GM19023 (cell line): Measurements from ENCODE around the gene RANBP1.

Experiments used
- ATAC-seq: cut with Tn5 transposase; IDR thresholded peaks from one replicate; pipeline ENCODE4 v1.9.1; 2021; ENCODE audit warnings: mild to moderate bottlenecking, moderate library complexity; ENCODE audit not compliant: unreplicated experiment

Gene RANBP1

DNA sequence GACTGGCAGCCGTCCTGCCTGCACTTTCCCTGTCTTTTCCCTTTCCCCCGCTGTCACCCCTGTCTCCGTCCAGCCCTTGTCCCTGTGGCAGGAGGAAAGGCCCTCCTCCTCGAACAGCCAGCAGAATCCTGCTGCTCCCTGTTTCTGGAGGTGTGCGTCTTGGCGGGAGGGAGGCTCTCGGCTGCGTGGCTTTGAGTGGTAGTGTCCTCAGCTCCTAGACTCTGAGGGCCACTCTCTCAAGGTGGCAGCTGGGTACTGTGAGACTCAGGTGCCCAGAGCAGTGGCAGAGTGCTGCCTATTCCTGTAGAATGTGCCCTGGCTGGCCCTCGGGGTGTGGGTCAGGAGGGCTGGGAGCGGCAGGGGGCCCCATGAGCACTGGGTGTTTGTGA is 9.1 kb upstream of the RANBP1 start:
- no peak for ATAC-seq

DNA sequence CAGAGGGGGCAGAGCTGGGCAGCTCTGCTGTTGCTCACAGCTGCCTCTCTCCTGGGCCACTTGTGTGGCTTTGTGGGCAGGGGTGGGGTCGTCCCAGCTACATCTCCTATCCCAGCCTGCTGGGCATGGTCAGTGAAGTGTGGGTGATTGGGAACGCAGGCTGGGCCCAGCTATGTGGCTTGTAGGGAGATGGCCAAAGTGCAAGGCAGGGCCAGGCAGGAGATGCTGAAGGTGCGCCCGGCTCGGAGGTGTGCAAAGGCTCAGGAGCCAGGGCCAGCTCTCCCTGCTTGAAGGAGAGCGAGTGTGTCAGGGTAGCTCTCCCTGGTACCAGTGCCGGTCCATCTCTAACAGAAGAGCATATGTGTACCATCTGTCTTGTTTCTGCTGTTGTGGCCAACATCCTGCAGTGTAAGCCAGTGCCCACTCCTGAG is 8.4 kb upstream of the RANBP1 start:
- no peak for ATAC-seq

DNA sequence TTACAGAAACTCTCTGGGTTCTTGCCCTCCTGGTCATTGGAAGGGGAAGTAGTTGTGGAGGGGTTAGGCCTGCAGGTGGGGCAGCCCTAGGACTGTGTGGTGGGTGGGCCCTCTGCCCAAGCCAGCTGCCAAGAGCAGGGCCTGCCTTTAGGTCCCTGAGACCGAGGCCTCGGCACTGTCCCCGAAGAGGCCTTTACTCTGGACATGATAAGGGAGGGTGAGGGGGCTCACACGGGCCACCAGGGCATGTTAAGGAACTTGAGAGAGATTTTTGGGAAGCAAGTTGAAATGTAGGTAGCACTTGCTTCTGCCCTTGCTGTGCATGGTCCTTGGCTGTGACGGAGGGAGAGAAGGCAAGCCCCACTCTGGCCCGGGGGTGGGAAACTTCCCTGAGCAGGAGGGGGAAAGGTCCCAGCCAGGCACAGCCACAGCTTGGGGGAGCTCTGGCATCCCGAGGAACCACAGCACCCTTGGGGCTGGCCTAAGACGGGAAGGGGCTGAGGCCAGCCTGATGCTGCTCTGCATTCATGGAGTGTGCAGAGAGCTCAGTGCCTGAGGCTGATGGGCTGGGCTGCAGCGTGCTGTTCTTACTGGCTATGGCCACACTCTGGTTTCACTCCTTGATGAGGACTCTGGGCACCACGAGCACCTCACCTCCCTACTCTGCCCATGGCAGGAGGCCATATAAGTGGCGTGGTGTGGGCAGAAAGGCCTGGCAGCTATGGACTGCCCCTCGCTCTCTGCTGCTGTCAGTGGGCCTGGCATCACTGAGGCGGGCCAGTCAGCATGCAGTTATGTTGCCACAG is 7.8 kb upstream of the RANBP1 start:
- no peak for ATAC-seq

DNA sequence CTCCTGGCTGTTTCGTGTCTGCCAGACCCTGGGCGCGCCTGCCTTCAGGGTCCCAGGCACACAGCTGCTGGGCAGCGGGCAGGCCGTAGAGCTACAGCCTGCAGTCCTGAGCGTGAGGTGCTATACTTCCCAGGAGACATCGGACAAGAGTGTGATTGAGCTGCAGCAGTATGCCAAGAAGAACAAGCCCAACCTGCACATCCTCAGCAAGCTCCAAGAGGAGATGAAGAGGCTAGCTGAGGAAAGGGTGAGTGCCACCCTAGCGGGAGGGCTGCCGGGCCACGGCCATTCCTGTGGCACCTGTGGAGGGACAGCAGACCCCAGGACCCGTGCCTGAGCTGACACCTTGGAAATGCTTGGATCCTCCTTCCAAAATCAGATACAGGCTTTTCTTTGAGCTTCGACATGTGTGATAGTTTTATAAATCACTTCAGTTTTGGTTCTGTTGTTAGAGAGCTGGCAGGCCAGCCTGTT is 7.1 kb upstream of the RANBP1 start:
- ATAC-seq, result no peak

DNA sequence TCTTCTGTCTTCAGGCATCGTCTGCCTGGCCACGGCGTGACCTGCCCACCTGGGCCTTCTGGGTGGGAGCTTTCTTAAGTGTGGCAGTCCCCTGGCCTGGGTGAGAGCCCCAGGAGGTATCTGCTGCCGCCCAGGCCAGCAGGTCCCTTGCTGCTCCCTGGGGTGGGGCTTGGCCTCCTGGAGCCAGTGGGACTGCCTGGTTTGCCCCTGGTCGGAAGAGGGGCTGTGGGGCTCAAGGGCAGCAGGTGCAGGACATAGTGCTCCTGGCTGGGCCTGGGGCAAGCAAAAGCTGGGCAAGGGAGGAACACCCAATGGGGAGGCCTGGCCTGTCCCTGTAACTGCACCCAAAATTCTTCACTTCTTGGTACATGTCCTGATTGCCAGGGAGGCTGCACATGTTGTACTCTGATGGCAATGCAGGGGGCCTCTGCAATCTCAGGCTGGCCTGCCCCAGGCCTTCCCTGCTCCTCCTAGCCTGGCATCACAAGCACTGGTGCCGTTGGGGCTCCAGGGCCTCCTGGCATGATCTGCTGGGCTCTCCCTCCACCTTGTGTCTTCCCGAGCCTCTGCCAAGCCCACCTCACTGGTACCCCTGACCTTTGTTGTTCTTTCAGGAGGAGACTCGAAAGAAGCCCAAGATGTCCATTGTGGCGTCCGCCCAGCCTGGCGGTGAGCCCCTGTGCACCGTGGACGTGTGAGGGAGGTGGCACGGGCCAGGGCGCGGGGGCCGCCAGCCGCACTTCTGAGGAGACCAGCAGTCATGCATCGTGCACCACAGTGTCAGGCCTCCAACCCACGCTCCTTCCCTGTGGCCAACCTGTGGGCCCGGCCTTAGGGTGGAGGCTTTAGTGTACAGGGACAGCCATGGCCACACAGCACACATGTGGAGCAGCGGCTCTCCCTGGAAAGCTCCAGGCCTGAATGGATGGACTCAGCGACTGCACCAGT is 6.2 kb upstream of the RANBP1 start:
- ATAC-seq, result no peak

DNA sequence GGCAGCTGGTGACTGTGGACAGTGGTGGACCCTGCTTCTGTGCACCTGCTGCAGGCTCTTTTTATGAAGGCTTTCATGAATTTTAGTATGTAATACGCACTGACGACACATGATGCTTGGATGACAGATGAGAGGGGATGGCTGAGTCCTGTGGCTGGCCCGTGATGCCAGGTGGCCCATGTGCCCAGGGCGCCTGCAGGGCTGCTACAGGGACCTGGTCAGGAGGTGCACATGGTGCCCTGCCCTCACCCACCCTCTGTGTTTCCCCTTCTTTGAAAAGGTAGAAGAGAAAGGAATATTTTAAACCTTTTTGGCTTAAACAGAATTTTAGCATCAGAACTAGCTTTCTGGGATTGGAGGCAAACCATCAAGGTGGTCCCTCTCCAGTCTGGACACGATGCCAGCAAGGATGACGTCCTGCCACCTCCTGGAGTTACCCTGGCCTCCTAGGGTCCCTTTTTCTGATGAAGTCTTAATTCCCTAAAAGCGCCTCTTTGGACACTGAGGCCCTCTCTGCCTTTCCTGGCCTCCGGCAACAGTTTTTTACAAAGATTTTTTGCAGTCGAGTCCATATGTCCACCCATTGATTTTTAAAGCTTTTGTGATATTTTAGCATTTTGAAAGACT is 5.4 kb upstream of the RANBP1 start:
- no peak for ATAC-seq

DNA sequence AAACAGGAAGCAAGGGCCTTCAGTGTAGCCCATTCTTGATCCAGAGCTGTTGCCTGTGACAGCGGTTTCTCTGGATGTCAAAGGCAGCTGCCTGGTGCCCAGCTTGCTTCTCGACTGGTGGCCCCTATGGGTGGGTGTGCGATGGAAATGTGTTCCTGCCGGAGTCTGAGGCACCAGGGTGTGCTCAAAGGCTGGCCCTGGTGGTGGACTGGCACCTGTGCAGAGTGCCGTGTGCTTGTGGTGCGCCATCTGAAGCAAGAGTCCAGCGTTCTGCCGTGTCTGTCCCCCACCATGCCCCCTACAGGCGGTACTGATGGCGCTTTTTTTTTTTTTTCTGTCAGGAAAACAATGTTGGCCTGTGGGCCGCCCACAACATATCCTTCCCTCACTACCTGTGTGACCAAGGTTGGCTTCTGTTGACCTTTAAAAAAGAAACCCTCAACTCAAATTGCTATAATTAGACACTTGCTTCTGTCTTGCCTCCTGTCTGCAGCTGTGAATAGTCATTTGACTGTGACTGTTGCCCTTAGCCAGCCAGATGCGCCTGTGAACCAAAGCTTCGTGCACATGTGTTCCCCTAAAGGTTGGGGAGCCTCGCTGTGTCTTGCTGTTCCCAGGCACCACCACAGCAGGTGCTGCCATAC is 4.7 kb upstream of the RANBP1 start:
- no peak for ATAC-seq

DNA sequence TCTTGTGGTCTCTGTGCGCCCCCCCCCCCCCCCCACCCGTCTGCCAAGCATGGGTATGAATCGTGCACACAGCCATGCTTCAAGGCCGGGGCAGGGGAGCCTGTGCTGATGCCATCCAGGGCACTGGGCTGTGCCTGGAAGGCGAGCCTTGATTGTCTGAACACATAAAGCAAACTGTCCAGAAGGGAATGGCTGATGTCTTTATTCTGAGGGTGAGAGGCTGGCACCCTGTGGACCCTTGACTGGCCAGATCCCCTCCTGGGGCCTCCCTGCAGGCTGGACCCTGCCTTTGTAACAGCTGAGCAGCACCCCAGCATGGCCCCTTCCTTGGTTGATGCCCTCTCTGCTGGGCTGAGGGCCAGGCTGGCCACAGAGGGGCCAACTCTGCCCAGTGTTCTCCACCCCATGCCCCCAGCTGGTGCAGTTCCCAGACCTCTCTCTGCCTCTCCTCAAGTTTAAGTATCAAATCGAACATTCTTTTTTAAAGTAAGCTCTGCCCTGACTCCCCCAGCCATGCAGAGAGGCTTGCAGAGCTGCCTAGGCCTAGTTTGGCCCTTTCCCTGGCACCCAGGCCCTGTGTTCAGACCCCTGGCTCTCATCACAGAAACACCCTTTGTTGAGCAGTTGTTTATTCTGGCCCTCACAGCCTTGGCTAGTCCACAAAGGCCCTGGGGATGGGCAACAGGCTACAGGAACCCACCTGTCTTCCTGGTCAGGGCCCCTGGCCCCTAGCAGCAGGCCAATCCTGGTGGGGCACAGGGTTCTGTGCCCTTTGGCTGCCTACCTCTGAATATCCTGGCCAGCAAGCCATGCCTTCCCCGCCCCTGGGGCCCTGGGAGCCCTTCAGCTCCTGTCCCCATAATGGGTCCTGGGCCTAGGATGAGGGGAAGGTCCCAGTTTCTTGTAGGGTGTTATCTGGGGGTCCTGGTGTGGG is 3.9 kb upstream of the RANBP1 start:
- no peak for ATAC-seq

DNA sequence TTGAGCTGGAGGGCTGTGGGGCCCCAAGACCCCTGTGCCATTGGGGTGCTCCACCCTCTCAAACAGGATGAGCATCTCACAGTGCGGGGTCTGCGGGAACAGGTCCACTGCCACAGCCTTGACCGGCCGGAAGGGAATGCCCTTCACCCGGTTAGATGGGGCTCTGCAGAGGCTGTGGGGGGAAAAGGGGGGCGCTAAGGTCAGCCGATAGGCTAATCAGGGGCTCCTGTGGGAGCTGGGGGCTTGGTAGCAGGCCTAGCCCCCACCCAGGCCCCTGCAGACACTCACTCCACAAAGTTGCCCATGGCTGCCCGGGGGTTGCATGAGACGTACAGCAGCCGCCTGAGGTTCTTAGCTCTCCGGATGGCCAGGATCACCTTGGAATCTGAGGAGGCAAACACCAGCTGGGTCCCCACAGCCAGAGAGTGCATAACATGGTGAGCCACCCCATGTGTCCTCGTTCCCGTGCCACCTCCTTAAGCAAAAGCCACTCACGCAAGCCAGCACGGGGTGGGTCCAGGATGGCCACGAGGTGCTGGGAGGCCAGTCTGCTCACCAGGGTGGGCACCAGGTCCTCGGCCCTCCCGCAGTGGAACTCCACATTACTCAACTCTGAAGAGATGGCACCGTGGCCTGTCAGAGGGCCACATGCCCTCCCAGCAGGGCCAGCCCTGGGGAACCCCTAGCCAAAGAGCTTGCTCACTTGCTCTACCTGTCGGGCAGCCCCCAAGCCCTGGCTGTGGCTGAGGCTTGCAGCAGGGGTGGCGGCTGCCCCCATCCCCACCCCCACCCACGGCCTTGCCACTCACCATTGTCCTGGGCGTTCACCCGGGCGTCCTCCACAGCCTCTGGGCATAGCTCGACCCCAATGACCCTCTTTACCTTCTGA is 3.0 kb upstream of the RANBP1 start:
- ATAC-seq, result no peak

DNA sequence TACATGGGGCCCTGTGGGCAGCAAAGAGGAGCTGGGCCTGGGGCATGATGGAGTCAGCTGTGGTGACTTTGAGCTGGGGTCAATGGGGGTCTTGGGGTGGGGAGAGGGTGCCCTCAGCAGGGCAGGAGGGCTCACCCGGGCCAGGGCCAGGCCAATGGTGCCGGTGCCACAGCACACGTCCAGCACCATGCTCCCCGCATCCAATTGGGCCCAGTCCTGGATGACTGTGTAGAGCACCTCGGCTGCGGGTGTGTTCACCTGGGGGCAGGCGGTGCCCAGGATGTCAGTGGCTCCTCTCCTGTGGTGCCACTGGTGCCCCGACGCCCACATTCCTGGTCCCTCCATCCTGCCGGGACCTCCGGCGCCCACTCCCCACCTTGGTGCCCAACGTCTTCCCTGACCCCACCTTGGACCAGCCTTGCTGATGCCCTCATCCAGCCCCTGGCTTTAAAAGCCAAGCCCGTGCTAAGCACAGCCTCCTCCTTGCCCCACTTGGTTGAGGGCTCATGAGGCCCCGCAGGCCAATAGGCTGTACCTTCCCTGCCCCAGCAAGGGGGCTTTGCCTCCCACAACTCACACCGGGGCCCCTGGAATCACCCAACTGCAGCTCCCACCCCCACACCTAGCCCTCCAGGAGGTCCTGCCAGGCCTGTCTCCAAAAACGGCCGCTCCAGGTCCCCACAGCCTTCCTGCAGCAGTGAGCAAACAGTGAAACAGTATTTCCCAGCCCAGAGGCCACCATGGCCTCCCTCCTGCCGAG is 2.2 kb upstream of the RANBP1 start:
- no peak for ATAC-seq

DNA sequence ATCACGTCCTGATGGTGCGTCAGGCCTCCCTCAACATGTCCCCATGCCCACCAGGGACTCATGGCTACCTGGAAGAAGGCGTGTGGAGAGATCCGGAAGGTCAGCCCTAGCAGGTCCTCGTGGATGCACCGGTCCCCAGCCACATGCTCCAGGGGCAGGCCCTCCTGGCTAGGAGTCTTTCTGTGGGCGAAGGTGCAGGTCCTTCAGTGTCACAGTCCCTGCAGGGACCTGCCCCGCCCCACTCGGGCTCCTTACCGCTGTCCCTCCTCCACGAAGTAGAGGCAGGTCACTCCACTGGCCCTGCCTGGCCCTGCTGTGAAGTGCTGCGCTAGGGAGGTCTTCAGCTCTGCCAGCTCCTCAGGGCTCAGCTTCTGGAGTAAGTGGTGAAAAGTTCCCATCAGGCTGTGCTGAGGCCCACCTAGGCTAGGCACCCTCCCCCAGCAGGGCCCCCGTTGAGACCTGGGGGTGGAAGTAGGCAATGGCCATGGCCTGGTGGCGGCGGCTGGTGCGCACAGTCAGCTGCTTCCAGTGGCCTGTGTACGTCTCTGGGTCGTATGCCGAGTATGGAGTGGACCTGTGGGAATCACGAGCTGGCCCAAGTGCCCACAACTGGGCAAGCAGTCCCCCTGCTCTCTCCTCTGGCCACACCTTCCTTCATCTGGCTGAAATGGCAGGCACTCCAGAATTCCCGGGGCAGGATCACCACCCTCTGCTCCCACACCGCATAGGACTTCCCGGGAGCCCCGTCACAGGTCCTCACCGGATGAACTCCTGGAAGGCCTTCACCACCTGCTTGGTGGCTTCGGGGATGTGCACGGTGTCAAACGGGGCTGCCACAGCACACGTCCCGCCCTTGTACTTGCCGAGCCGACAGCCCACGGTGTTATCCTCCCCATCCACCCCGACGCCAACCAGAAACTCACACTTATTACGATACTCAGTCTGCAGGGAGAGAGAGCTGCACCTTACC is 1.1 kb upstream of the RANBP1 start:
- no peak for ATAC-seq

DNA sequence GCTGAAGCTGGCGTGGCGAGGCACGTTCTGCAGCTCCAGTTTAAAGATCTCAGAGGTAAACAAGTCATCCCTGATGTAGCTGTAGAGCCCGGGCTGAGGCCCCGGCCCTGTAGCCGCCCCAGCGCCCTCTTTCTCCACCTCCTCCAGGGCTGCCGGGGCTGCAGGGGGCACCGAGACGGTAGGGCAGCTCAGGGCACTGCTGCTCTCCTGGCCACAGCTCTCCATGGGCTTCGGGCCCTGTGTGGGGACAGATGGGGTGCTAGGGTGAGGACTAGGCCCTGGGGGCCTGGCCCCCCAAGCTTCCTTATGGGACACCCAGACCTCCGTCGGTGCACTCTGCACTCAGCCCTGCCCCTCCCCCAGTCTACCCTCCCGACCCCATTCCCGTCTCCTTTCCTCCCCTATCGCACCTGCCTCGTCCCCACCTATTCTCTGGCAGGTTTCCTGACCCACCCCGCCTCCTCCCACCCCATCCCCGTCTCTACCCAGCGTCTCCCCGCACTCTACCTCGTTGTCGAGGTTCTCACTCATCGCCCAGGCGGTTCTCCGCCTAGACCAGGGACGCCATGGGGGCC is 559 bp downstream of the RANBP1 start:
- ATAC-seq, result no peak

DNA sequence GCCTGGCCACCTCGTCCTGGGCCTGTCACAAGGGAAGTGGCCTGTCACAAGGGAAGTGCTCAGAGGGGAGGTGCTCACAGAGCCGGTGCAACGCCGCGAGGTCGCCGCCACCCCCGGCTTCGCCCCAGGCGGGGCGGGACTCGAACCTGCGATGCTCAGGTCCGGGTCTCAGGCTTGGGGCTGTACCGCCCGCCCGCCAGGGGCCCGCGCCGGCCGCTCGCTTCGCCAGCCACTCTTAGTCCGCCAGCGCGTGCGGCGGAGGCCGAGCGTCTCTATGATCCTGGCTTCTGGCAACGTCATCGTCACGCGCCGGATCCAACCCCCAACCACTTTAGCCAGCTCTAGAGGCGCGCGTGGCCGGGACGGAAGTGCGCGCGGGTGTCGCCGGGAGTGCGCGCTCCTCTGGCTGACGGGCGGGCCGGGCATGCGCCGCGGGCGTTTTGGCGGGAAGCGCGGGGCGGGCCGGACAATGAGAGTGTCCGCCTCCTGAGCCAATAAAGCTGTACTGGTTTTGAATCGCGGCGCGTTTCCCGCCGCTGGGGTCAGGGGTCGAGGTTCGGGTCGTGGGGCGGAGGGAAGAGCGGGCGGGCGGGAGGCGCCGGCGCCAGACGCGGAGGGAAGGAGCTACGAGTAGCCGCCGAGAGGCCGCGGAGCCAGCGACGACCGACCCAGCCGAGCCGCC is 1.2 kb downstream of the RANBP1 start, which contains the start of gene TRMT2A:
TRMT2A (minus strand) TSS at position 276 of the 682 bp plus-strand sequence. CDS start 320 bp downstream, outside the sequence.
- peak; percentile 76 for ATAC-seq

DNA sequence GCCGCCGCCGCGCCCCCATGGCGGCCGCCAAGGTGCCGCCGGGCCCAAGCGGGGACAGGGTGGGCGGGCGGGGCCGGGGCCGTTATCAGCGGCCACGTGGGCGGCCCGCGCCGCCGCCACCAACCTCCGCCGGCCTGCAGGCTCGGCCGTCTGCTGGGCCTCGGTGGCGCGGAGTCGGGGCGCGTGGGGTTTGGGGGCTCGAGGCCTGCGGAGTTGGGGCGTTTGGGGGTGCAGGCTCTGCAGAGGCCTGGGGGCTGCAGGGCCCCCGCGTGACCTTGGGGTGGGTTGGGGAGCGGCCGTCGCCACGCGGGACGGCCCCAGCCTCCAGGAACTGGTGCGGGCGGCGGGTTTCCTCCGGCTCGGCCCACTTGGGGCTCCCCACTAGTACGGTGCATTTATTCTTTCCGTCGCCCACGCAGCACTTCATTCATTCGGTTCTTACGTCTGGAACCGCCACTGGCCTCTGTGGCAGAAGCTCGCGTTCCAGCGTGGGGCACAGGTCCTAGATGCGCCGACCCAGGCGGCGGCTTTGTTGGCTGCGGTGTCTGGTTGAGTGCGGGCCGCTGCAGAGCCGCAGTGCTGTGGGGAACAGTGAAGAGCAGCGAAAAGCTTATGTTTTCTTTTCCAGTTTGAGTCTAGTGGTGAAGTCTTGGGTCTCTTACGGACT is 1.9 kb downstream of the RANBP1 start:
- ATAC-seq, result peak; percentile 18

DNA sequence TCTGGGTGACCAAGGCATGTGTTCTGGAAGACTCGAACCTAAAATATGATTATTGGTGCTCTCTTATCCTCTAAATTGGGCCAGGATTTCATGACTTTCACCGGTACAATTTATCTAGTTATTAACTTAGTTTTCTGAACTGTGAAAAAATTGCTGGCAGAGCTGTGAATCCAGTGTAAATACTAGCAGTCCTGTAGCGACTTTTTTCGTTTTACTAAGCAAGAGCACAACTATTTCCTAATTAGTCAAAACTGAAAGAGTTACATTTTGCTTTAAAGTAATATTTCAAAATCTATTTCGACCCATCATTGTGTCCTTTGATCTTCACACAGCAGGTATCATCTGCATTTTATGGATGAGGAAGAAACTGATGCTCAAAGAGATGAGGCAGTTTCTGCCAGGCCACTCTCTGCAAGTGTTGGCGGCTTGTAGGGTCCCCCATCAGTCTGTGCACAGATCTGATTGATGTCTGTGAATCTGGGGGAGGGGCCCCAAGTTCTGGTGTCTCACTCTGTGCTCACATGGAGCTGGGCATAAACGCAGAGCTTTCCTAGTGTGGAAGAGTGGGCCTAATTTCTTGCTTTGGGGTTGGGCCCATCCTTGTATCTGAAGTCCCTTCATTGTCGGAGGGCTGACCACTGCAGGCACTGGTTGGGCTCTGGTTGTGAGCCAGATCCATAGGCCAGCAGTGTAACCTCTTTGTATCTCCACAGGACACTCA is 2.6 kb downstream of the RANBP1 start:
- no peak for ATAC-seq
